ENCODE results near the gene RFK.

DNA sequence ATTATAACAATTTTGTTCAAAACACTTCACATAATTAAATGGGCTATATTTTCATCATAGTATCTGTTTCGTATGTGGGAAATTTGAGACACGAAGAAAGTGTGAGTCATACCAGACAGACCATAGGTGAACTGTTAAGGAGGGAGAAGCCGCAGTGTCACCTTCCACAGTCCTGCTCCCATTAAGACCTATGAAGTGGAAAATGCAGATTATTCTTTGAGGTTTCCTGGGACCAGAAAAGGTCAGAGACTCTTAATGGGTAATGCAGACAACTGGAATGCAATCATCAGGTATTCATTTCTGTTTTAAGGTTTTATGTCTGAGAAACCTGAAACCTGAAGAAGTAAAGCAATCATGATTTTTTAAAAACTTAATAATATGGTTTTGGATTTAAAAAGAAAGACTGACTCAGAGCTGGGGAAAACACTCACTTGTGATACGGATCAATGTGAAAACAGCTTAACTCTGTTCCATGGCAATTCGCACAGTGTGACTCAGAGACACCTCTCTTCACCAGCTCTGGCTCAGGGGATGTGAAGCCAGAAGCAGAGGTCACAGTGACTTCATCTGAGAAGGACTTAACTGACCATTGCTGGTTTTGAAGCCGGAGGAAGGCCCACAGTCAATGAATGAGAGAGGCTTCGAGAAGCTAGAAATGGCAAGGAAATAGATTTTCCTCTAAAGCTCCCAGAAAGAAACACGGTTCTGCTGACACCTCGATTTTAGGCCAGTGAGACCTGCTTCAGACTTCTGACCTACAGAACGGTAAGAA is 47.5 kb upstream of the RFK start:
- no peak for TF ChIP-seq EP300 (IDR thresholded peaks at IDR 0.05)
- TF ChIP-seq, protein P1, sequence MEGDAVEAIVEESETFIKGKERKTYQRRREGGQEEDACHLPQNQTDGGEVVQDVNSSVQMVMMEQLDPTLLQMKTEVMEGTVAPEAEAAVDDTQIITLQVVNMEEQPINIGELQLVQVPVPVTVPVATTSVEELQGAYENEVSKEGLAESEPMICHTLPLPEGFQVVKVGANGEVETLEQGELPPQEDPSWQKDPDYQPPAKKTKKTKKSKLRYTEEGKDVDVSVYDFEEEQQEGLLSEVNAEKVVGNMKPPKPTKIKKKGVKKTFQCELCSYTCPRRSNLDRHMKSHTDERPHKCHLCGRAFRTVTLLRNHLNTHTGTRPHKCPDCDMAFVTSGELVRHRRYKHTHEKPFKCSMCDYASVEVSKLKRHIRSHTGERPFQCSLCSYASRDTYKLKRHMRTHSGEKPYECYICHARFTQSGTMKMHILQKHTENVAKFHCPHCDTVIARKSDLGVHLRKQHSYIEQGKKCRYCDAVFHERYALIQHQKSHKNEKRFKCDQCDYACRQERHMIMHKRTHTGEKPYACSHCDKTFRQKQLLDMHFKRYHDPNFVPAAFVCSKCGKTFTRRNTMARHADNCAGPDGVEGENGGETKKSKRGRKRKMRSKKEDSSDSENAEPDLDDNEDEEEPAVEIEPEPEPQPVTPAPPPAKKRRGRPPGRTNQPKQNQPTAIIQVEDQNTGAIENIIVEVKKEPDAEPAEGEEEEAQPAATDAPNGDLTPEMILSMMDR (IDR thresholded peaks at IDR 0.05), result no peak

Measured in gastroesophageal sphincter (tissue), 3 donors.